Smooth muscle cell (in vitro differentiated cells): ENCODE results near the gene HOXA11. TPM values are rescaled to one million over a fixed set of nuclear protein-coding genes. Genes with fewer than 3 reads are reported as not detected.
A peak's percentile ranks its signal among the peaks of the same experiment; 100 is the strongest.

Source experiments
- DNase-seq: peaks from one replicate; lab custom pipeline; 2025; ENCODE audit not compliant: unreplicated experiment; lab: John Stamatoyannopoulos, UW
- H2AFZ ChIP-seq: fragments of 200-600 bp; sonication (generic); 2 replicates; pipeline ENCODE4 v1.6.0; 2016; ENCODE audit warnings: antibody characterized with exemption, low read depth, mild to moderate bottlenecking
- H3F3A ChIP-seq: fragments of 200-600 bp; sonication (generic); 2 replicates; pipeline ENCODE4 v1.6.0; 2017; ENCODE audit warnings: antibody characterized with exemption, low read depth
- H3K27ac ChIP-seq: fragments of 200-600 bp; sonication (generic); 2 replicates; pipeline ENCODE4 v1.5.1; 2016; ENCODE audit warnings: low read depth, mild to moderate bottlenecking
- H3K27me3 ChIP-seq: fragments of 200-600 bp; sonication (generic); 2 replicates; pipeline ENCODE4 v1.6.1; 2016; ENCODE audit warnings: low read depth, mild to moderate bottlenecking
- H3K36me3 ChIP-seq: fragments of 200-600 bp; sonication (generic); 2 replicates; pipeline ENCODE4 v1.5.1; 2016; ENCODE audit warnings: low read depth
- H3K4me1 ChIP-seq: fragments of 200-600 bp; sonication (generic); 2 replicates; pipeline ENCODE4 v1.5.1; 2016; ENCODE audit warnings: low read depth
- H3K4me2 ChIP-seq: fragments of 200-600 bp; sonication (generic); 2 replicates; pipeline ENCODE4 v1.6.0; 2016; ENCODE audit warnings: mild to moderate bottlenecking
- H3K4me3 ChIP-seq: fragments of 200-600 bp; sonication (generic); 2 replicates; pipeline ENCODE4 v1.5.1; 2016; ENCODE audit warnings: mild to moderate bottlenecking
- H3K79me2 ChIP-seq: fragments of 200-600 bp; sonication (generic); 2 replicates; pipeline ENCODE4 v1.6.0; 2016; ENCODE audit warnings: low read depth, mild to moderate bottlenecking
- H3K9ac ChIP-seq: fragments of 200-600 bp; sonication (generic); 2 replicates; pipeline ENCODE4 v1.6.0; 2016; ENCODE audit warnings: low read depth
- H3K9me3 ChIP-seq: fragments of 200-600 bp; sonication (generic); replicated peaks from 2 replicates; pipeline ENCODE4 v1.5.1; 2016; ENCODE audit warnings: low read depth
- H4K20me1 ChIP-seq: fragments of 200-600 bp; sonication (generic); 2 replicates; pipeline ENCODE4 v1.6.0; 2016; ENCODE audit warnings: low read depth
- WGBS: methylation state at CpG from one replicate; pipeline ENCODE4 v1.1.7; 2016; ENCODE audit warnings: low lambda C conversion rate; 5-methylcytosine and 5-hydroxymethylcytosine counted together
- polyA plus RNA-seq: library from polyadenylated mRNA; unstranded; fragments of >200 nt; fragmentation: Nextera tagmentation; extraction: Ambion mirVana; gene quantifications from 2 replicates; pipeline ENCODE4 v1.2.1, GENCODE V29; 2016
- total RNA-seq: library from RNA; depleted of rRNA; stranded (reverse); fragments of >200 nt; gene quantifications from 2 replicates; pipeline ENCODE4 v1.2.3, GENCODE V29; 2014
- TF ChIP-seq, protein P1 (sequence below): fragments of 200-600 bp; sonication (generic); IDR thresholded peaks from 2 replicates; pipeline ENCODE4 v1.5.1; 2017; ENCODE audit warnings: borderline replicate concordance, mild to moderate bottlenecking, antibody characterized with exemption; ENCODE audit not compliant: insufficient read depth, poor library complexity, severe bottlenecking

Gene HOXA11
- total and polyA plus RNA-seq, 2 experiments from 2014 or later = 20.3 to 27.7 TPM

DNA sequence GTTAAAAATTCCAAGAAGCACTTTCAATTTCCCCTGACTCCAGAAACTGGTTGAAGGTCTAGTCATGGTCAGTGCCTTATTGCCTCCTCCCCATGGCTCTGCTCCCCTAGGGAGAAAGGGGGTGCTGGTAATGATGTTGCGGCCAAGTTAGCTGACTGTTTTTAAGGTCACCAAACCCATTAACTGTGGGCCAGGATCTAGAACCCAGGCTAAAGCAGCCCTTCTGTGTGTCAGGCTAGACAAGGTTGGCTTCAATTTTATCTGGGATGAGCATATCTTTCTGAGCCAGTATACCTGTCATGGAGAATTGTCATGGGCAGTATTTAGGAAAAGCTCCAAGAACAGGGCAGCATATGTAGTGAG is 26.0 kb upstream of the HOXA11 start:
- Histone ChIP-seq H3K27ac (no peak overlapping the region), H3K4me1 (peaks cover 23% of the 10 kb centered on the region), H4K20me1 (no peaks in the 10 kb centered on the region), H3K79me2 (peaks cover 12% of the 10 kb centered on the region), H3K4me3 (no peak overlapping the region), H3K27me3 (peaks cover 24% of the 10 kb centered on the region), H3K9me3 (no peaks in the 10 kb centered on the region), H2AFZ (no peak overlapping the region), H3K36me3 (no peaks in the 10 kb centered on the region), H3K9ac (no peak overlapping the region), H3K4me2 (peak overlapping the region; percentile 86), H3F3A (peaks cover 4% of the 10 kb centered on the region)
- TF ChIP-seq, protein P1, sequence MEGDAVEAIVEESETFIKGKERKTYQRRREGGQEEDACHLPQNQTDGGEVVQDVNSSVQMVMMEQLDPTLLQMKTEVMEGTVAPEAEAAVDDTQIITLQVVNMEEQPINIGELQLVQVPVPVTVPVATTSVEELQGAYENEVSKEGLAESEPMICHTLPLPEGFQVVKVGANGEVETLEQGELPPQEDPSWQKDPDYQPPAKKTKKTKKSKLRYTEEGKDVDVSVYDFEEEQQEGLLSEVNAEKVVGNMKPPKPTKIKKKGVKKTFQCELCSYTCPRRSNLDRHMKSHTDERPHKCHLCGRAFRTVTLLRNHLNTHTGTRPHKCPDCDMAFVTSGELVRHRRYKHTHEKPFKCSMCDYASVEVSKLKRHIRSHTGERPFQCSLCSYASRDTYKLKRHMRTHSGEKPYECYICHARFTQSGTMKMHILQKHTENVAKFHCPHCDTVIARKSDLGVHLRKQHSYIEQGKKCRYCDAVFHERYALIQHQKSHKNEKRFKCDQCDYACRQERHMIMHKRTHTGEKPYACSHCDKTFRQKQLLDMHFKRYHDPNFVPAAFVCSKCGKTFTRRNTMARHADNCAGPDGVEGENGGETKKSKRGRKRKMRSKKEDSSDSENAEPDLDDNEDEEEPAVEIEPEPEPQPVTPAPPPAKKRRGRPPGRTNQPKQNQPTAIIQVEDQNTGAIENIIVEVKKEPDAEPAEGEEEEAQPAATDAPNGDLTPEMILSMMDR = no peak
- 93% methylated on average over 1 of the region's 1 CpG for WGBS
- no peak for DNase-seq

DNA sequence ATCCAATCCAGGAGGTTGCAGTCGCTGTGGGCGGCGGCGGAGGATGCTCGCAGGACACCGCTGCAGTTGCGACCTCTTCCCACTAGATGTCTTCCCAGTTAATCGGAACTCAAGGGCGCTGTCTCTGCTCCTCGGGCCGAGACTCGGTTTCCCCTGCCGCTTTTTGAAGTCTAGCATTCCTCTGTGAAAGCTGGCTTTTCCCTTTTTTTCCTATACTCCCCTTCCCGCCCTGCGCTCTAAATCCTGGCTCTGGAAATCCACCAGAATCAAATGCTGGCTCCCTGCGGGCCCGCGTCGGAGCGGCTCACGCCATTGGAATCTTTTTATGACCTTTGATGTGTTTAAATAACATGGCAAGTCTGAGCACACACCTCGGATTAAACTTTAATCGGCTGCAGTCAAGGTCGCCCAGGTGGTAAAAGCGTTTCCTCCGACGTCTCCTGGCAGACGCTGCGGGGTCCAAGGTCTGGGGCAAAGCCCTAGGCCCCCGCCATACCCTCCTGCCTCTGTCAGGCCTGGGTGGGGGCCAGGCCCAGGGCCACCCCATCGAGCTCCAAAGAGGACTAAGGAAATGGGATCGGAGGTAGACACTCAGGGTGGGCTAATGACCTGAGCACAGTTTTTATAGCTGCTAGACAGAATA is 25.5 kb upstream of the HOXA11 start:
- Histone ChIP-seq H3K4me1 (peaks cover 23% of the 10 kb centered on the region), H3K4me2 (peak overlapping the region; percentile 86), H2AFZ (peak overlapping the region; percentile 91)

DNA sequence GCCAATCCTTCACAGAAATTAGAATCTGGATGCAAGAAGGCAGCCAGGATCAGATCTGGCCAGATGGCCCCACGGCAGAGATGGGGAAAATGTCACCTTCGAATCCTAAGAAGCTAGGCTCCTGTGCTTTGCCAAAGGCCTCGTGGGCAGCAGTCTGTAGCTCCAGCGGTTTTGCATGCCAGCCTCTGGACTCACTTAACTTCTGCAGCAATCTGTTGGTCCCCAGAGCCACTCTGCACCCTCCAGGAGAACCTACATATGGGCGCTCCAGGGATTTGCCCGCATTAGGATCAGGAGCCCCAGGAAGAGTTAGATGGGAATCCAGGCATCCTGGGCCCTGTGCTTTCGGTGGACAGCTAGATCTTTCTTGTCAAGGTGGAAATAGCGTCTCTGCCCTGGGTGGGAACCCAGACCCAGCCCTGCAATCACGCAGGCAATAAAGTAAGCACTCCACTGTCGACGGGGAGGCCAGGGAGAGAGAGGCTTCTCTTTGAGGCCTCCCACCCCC is 25.0 kb upstream of the HOXA11 start:
- Histone ChIP-seq H2AFZ (peak overlapping the region; percentile 91), H3K27me3 (peaks cover 31% of the 10 kb centered on the region)

More for the DNA sequence above, 25.5 kb upstream of the HOXA11 start:
- no peak for DNase-seq
- Histone ChIP-seq H3K27me3 (peaks cover 29% of the 10 kb centered on the region), H3K4me3 (peak overlapping the region; percentile 35), H3K79me2 (peaks cover 17% of the 10 kb centered on the region), H3K27ac (no peak overlapping the region), H3K9ac (no peak overlapping the region), H3K9me3 (no peaks in the 10 kb centered on the region), H4K20me1 (no peaks in the 10 kb centered on the region), H3K36me3 (no peaks in the 10 kb centered on the region), H3F3A (peaks cover 4% of the 10 kb centered on the region)
- 18% methylated on average over 32 of the region's 32 CpGs for WGBS
- TF ChIP-seq, protein P1 = peak; percentile 71

More for the DNA sequence above, 25.0 kb upstream of the HOXA11 start:
- Histone ChIP-seq H3K4me1 (peaks cover 23% of the 10 kb centered on the region), H3K27ac (no peak overlapping the region), H3K9ac (no peak overlapping the region), H3F3A (peaks cover 4% of the 10 kb centered on the region), H3K4me3 (no peak overlapping the region), H3K9me3 (no peaks in the 10 kb centered on the region), H3K36me3 (no peaks in the 10 kb centered on the region), H4K20me1 (no peaks in the 10 kb centered on the region), H3K4me2 (peak overlapping the region; percentile 86), H3K79me2 (peaks cover 22% of the 10 kb centered on the region)
- no peak for DNase-seq
- TF ChIP-seq, protein P1 = no peak
- WGBS = 57% methylated on average over 11 of the region's 11 CpGs
